Uterus (tissue), 4 donors: ENCODE data around the gene SLC12A9. TPM values are rescaled to one million over a fixed set of nuclear protein-coding genes. Genes with fewer than 3 reads are reported as not detected.

Experiments
- DNase-seq, 2 donors: peaks; one replicate each; pipeline ENCODE4 v3.0.0-alpha.2; 2019 to 2020
- H3K27ac ChIP-seq, 2 donors: fragments of 200-600 bp; sonication (generic); 1 replicate in 1 of 2; 2 replicates in 1 of 2; pipeline ENCODE4 v1.5.1; 2016 to 2018
- H3K27me3 ChIP-seq, 2 donors: fragments of 200-600 bp; sonication (generic); one replicate each; pipeline ENCODE4 v1.5.1; 2018 to 2019; ENCODE audit warnings: control low read depth in 1 of 2
- H3K36me3 ChIP-seq, 2 donors: fragments of 200-600 bp; sonication (generic); one replicate each; pipeline ENCODE4 v1.5.1; 2019; ENCODE audit warnings: control low read depth in 1 of 2
- H3K4me1 ChIP-seq, 2 donors: fragments of 200-600 bp; sonication (generic); one replicate each; pipeline ENCODE4 v1.5.1; 2018 to 2019; ENCODE audit warnings: control low read depth in 1 of 2
- H3K4me3 ChIP-seq, 2 donors: fragments of 200-600 bp; sonication (generic); 1 replicate in 1 of 2; 2 replicates in 1 of 2; pipeline ENCODE4 v1.5.1; 2018 to 2019; ENCODE audit warnings: mild to moderate bottlenecking in 1 of 2
- H3K9me3 ChIP-seq, 2 donors: fragments of 200-600 bp; sonication (generic); one replicate each; pipeline ENCODE4 v1.5.1; 2019; ENCODE audit warnings: control low read depth in 1 of 2
- CTCF ChIP-seq, 4 experiments: fragments of 200-600 bp in 2 of 4; fragments of 450-650 bp in 2 of 4; sonication (generic) in 2 of 4; IDR thresholded peaks; one replicate each; pipeline ENCODE4 v1.5.1; 2016 to 2019; ENCODE audit warnings: antibody characterized with exemption in 4 of 4, mild to moderate bottlenecking in 2 of 4, moderate library complexity in 1 of 4
- POLR2A ChIP-seq, 2 donors: fragments of 450-650 bp; IDR thresholded peaks; one replicate each; pipeline ENCODE4 v1.6.1; 2016; ENCODE audit warnings: antibody characterized with exemption in 2 of 2, mild to moderate bottlenecking in 1 of 2, moderate library complexity in 1 of 2
- intact Hi-C: fragments of 100-400 bp; cut with DNase I; formaldehyde crosslinking; loops from one replicate; pipeline ENCODE4 v1.15.1; 2023; ENCODE audit warnings: low total_unique reads
- total RNA-seq, 4 donors: library from RNA; depleted of rRNA in 3 of 4; stranded (reverse); fragments of >200 nt in 3 of 4; gene quantifications; one replicate each; pipeline versions ENCODE4 v1.1.0 to v1.2.4, GENCODE V29; 2014 to 2023
- donor health status: DM: yes; HTN: yes; CAD: no.

SLC12A9 gene
- total RNA-seq, 4 donors from 2014 or later = 9.0 to 36.9 (median 25.9) TPM

- no peaks in the 10 kb centered on the region for H3K9me3 ChIP-seq
- DNase-seq = no peak
- no peak overlapping the region for H3K27ac ChIP-seq
- H3K27me3 ChIP-seq = no peaks in the 10 kb centered on the region
- no peaks in the 10 kb centered on the region for H3K36me3 ChIP-seq
- no peaks in the 10 kb centered on the region for H3K4me1 ChIP-seq
- TF ChIP-seq CTCF (IDR thresholded peaks at IDR 0.05) = no peak
- no peak for TF ChIP-seq POLR2A (IDR thresholded peaks at IDR 0.05)
- intact Hi-C loops = no loop called here
- no peak overlapping the region for H3K4me3 ChIP-seq
Observed at GRCh38 chr7:100817097-100817496, 35.4 kb upstream of the SLC12A9 start.

GRCh38 chr7:100818366-100818765 is 34.1 kb upstream of the SLC12A9 start:
- intact Hi-C loops = no loop called here
- H3K4me1 ChIP-seq = no peaks in the 10 kb centered on the region
- TF ChIP-seq POLR2A (IDR thresholded peaks at IDR 0.05) = no peak
- TF ChIP-seq CTCF (IDR thresholded peaks at IDR 0.05) = no peak
- H3K27me3 ChIP-seq = no peaks in the 10 kb centered on the region
- no peaks in the 10 kb centered on the region for H3K9me3 ChIP-seq
- H3K4me3 ChIP-seq = no peak overlapping the region
- DNase-seq = no peak
- no peaks in the 10 kb centered on the region for H3K36me3 ChIP-seq
- no peak overlapping the region for H3K27ac ChIP-seq

- intact Hi-C loops = no loop called here
- no peak for DNase-seq
Observed at GRCh38 chr7:100818825-100819224, 33.7 kb upstream of the SLC12A9 start.

GRCh38 chr7:100819586-100819985 is 32.9 kb upstream of the SLC12A9 start:
- Histone ChIP-seq H3K27ac (no peak overlapping the region), H3K9me3 (no peaks in the 10 kb centered on the region), H3K27me3 (no peaks in the 10 kb centered on the region), H3K36me3 (no peaks in the 10 kb centered on the region), H3K4me1 (no peaks in the 10 kb centered on the region), H3K4me3 (no peak overlapping the region)
- no peak for DNase-seq
- intact Hi-C loops = no loop called here
- TF ChIP-seq CTCF (IDR thresholded peaks at IDR 0.05) = no peak
- TF ChIP-seq POLR2A (IDR thresholded peaks at IDR 0.05) = no peak

More at GRCh38 chr7:100818825-100819224, 33.7 kb upstream of the SLC12A9 start:
- Histone ChIP-seq H3K27me3 (no peaks in the 10 kb centered on the region), H3K36me3 (no peaks in the 10 kb centered on the region), H3K9me3 (no peaks in the 10 kb centered on the region), H3K27ac (no peak overlapping the region), H3K4me1 (no peaks in the 10 kb centered on the region), H3K4me3 (no peak overlapping the region)
- no peak for TF ChIP-seq CTCF (IDR thresholded peaks at IDR 0.05)
- no peak for TF ChIP-seq POLR2A (IDR thresholded peaks at IDR 0.05)

GRCh38 chr7:100822236-100823139 is 30.0 kb upstream of the SLC12A9 start:
- Histone ChIP-seq H3K4me1 (no peaks in the 10 kb centered on the region), H3K27ac (peak overlapping the region; percentile 6 to 92), H3K27me3 (no peaks in the 10 kb centered on the region), H3K4me3 (no peak overlapping the region), H3K36me3 (no peaks in the 10 kb centered on the region), H3K9me3 (no peaks in the 10 kb centered on the region)
- intact Hi-C loops = no loop called here
- no peak for TF ChIP-seq POLR2A (IDR thresholded peaks at IDR 0.05)
- TF ChIP-seq CTCF (IDR thresholded peaks at IDR 0.05) = no peak
- no peak for DNase-seq
